NOMO-1 treated with dmso at 0.1 percent for 144 hours (cell line): ENCODE measurements around the gene GDNF.
A peak's percentile ranks its signal among the peaks of the same experiment; 100 is the strongest.
"Not testable (repeated sequence)": the region's sequence is repeated elsewhere in the genome, so short reads cannot be mapped to it uniquely, and the experiment has no call there.

Source experiments
- DNase-seq: peaks from one replicate; lab custom pipeline; 2025; ENCODE audit not compliant: unreplicated experiment; lab: John Stamatoyannopoulos, UW

GDNF gene

GRCh38 chr5:37816883-37817282 lies 23.0 kb downstream of the GDNF start:
- DNase-seq, result no peak

GRCh38 chr5:37816331-37816730 lies 23.5 kb downstream of the GDNF start:
- DNase-seq, result no peak

GRCh38 chr5:37815913-37816312 lies 23.9 kb downstream of the GDNF start:
- DNase-seq, result no peak

- no peak for DNase-seq
Measured at GRCh38 chr5:37814699-37815098, 25.1 kb downstream of the GDNF start.

- no peak for DNase-seq
Measured at GRCh38 chr5:37812365-37812764, 27.5 kb downstream of the GDNF start.

GRCh38 chr5:37811866-37812265 lies 28.0 kb downstream of the GDNF start:
- no peak for DNase-seq

- no peak for DNase-seq
Measured at GRCh38 chr5:37810311-37810710, 29.5 kb downstream of the GDNF start.

- DNase-seq, result no peak
Measured at GRCh38 chr5:37808945-37809344, 30.9 kb downstream of the GDNF start.

- no peak for DNase-seq
Measured at GRCh38 chr5:37807621-37808301, 32.1 kb downstream of the GDNF start.

- no peak for DNase-seq
Measured at GRCh38 chr5:37807015-37807414, 32.8 kb downstream of the GDNF start.

- DNase-seq, result no peak
Measured at GRCh38 chr5:37806476-37806875, 33.4 kb downstream of the GDNF start.

GRCh38 chr5:37806016-37806415 lies 33.8 kb downstream of the GDNF start:
- DNase-seq, result no peak

GRCh38 chr5:37804401-37804800 lies 35.4 kb downstream of the GDNF start:
- no peak for DNase-seq

- DNase-seq, result no peak
Measured at GRCh38 chr5:37803487-37803886, 36.4 kb downstream of the GDNF start.

- DNase-seq, result no peak
Measured at GRCh38 chr5:37801521-37801920, 38.3 kb downstream of the GDNF start.

GRCh38 chr5:37799865-37800421 lies 39.9 kb downstream of the GDNF start:
- DNase-seq, result peak; percentile 51

- not testable (repeated sequence) for DNase-seq
Measured at GRCh38 chr5:37796435-37796834, 43.4 kb downstream of the GDNF start.

GRCh38 chr5:37795292-37795691 lies 44.5 kb downstream of the GDNF start:
- not testable (repeated sequence) for DNase-seq

- DNase-seq, result peak; percentile 4
Measured at GRCh38 chr5:37792975-37793631, 46.7 kb downstream of the GDNF start.

- DNase-seq, result no peak
Measured at GRCh38 chr5:37791321-37791720, 48.5 kb downstream of the GDNF start.

- no peak for DNase-seq
Measured at GRCh38 chr5:37789991-37790390, 49.9 kb downstream of the GDNF start.

- DNase-seq, result no peak
Measured at GRCh38 chr5:37787742-37788141, 52.1 kb downstream of the GDNF start.
